Measurements from ENCODE around the gene JMJD8. TPM values are rescaled to one million over a fixed set of nuclear protein-coding genes. Genes with fewer than 3 reads are reported as not detected.

JMJD8 gene
- total RNA-seq, 1 donor from 2014 or later = 46.1 TPM

DNA sequence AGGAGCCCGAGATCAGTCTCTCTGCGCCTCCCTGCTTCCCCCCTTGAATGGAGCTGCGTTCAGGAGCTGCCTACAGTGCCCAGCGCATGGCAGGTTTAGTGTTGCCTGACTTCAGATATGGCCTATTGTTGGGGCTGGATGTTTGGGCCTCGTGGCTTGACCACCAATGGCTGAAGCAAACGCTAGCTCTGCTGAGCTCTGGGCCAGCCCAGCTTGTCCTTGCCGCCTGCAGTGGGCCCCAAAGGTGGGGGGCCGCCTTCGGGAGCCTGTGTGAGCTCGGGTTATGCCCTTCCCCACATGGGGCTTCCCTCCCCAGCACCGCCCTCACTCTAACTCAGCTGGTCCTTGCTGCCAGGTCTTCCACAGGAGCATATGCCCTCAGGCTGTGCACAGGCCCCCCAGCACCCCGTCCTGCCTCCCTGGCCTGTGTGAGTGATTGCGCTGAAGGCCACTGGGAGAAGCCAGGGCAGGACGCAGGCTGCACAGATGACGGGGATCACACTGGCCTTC, 46.0 kb downstream of the JMJD8 start:
- no peaks in the 10 kb centered on the region for H3K9me3 Mint-ChIP-seq
- peak overlapping the region; percentile 55 for H3K4me3 Mint-ChIP-seq
- TF ChIP-seq, protein P1, sequence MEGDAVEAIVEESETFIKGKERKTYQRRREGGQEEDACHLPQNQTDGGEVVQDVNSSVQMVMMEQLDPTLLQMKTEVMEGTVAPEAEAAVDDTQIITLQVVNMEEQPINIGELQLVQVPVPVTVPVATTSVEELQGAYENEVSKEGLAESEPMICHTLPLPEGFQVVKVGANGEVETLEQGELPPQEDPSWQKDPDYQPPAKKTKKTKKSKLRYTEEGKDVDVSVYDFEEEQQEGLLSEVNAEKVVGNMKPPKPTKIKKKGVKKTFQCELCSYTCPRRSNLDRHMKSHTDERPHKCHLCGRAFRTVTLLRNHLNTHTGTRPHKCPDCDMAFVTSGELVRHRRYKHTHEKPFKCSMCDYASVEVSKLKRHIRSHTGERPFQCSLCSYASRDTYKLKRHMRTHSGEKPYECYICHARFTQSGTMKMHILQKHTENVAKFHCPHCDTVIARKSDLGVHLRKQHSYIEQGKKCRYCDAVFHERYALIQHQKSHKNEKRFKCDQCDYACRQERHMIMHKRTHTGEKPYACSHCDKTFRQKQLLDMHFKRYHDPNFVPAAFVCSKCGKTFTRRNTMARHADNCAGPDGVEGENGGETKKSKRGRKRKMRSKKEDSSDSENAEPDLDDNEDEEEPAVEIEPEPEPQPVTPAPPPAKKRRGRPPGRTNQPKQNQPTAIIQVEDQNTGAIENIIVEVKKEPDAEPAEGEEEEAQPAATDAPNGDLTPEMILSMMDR (IDR thresholded peaks at IDR 0.05; ENCODE audit: unreplicated experiment) = no peak
- H3K27ac Mint-ChIP-seq = no peak overlapping the region
- peaks cover 6% of the 10 kb centered on the region for H3K4me1 Mint-ChIP-seq
- H3K36me3 Mint-ChIP-seq = no peaks in the 10 kb centered on the region
- no peaks in the 10 kb centered on the region for H3K27me3 Mint-ChIP-seq (ENCODE audit: low read depth)
- no peak for DNase-seq (ENCODE audit: low spot score in 2 of 2, unreplicated experiment in 2 of 2)

DNA sequence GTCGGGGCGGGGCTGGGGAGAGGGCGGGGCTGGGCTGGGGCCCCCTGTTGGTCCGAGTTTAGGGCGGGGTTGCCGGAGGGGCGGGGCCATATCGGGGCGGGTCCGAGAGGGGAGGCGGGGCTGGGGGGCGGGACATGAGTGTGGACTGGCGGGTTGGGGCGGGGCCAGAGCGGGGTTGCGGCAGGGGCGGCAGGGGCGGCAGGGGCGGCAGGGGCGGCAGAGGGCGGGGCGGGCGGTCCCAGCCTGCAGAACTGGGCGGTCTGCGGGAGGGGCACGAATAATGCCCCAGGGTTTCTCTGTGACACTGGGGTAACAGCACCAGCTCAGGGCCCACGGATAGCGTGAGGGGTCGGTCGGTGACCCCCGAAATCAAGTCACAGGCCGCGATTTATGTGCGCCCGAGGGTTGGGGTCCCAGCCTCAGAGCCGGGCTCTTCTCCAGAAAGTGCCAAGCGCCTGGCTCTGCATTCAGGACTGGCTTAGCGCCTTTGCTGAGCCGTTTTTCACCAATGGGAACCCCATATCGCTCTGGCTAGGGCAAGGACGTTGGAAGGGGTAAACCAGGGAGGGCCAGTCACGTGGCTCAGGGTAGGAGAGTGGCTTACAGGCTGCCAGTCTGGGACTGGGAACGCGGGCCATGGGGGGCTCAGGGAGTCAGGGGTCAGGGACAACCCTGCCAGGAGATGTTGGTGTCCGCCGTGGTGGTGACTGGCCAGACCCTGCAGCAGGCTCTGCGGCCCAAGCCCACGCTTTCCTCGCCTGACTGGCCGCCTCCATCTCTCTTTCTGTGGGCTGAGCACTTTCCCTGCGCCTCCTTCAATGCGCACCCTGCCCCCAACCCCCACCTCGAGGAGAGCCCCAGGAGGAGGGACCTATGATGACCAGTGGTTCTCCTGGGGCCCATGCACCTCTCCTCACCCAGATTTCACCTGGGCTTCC, 46.8 kb downstream of the JMJD8 start:
- Mint-ChIP-seq H3K4me3 (peak overlapping the region; percentile 98), H3K27ac (no peak overlapping the region), H3K36me3 (no peaks in the 10 kb centered on the region), H3K4me1 (peaks cover 6% of the 10 kb centered on the region), H3K27me3 (ENCODE audit: low read depth) (no peaks in the 10 kb centered on the region), H3K9me3 (no peaks in the 10 kb centered on the region)
- TF ChIP-seq, protein P1 (IDR thresholded peaks at IDR 0.05; ENCODE audit: unreplicated experiment) = no peak
- DNase-seq (ENCODE audit: low spot score in 2 of 2, unreplicated experiment in 2 of 2) = no peak

GRCh38 chr16:636206-637080, 47.7 kb downstream of the JMJD8 start, which contains the start of gene METTL26:
Gene METTL26 (minus strand): TSS chr16:636305. CDS start chr16:636290, 15 bp downstream.
- H3K4me3 Mint-ChIP-seq = peak within 1 kb of the TSS; percentile 98
- no peaks in the 10 kb centered on the region for H3K27me3 Mint-ChIP-seq (ENCODE audit: low read depth)
- no peaks in the 10 kb centered on the region for H3K9me3 Mint-ChIP-seq
- no peaks in the 10 kb centered on the region for H3K36me3 Mint-ChIP-seq
- peaks cover 6% of the 10 kb centered on the region for H3K4me1 Mint-ChIP-seq
- peak; percentile 89 to 98 for DNase-seq (ENCODE audit: low spot score in 2 of 2, unreplicated experiment in 2 of 2)
- TF ChIP-seq, protein P1 (IDR thresholded peaks at IDR 0.05; ENCODE audit: unreplicated experiment) = no peak
- peak within 1 kb of the TSS; percentile 99 for H3K27ac Mint-ChIP-seq

DNA sequence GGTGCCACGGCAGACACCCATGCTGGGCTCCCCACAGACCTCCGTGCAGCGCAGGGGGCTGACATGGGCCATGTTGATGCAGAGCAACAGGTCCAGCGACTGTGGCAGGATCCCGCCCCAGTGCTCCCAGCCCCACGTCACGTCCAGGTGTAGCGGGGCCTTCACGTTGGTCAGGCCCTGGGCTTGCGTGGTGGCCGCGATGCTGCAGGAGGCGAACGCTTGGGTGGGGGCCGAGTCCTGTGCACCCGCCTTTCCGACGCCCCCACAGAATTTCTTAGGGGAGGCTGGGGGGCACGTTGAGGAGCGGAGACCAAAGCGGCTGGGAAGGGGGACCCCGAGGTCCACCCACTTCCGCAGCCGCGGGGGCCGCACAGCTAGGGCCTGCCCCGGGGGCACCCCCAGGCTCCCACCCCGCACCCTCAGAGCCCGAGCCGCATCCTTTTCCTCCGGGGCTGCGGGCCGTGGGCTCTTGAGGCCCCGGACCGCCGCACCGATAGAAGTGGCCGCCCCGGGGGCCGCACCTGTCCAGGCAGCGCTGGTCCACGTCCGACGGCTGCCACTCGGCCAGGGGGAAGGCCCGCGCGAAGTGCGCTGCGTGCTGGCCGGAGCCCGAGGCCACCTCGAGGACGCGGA, 48.4 kb downstream of the JMJD8 start:
- Mint-ChIP-seq H3K36me3 (no peaks in the 10 kb centered on the region), H3K27ac (no peak overlapping the region), H3K9me3 (no peaks in the 10 kb centered on the region), H3K4me3 (peak overlapping the region; percentile 98), H3K27me3 (ENCODE audit: low read depth) (no peaks in the 10 kb centered on the region), H3K4me1 (peaks cover 6% of the 10 kb centered on the region)
- TF ChIP-seq, protein P1 (IDR thresholded peaks at IDR 0.05; ENCODE audit: unreplicated experiment) = no peak
- no peak for DNase-seq (ENCODE audit: low spot score in 2 of 2, unreplicated experiment in 2 of 2)

- H3K27ac Mint-ChIP-seq = peak overlapping the region; percentile 30
- no peak for DNase-seq (ENCODE audit: low spot score in 2 of 2, unreplicated experiment in 2 of 2)
- H3K36me3 Mint-ChIP-seq = no peaks in the 10 kb centered on the region
- TF ChIP-seq, protein P1 (IDR thresholded peaks at IDR 0.05; ENCODE audit: unreplicated experiment) = no peak
- H3K4me1 Mint-ChIP-seq = peaks cover 10% of the 10 kb centered on the region
- no peaks in the 10 kb centered on the region for H3K27me3 Mint-ChIP-seq (ENCODE audit: low read depth)
- peak overlapping the region; percentile 62 for H3K4me3 Mint-ChIP-seq
- H3K9me3 Mint-ChIP-seq = no peaks in the 10 kb centered on the region
Observed at GRCh38 chr16:634996-635395, 49.1 kb downstream of the JMJD8 start.

All from mesothelial cell of epicardium (in vitro differentiated cells).